ENCODE data around the gene PUS10.

DNA sequence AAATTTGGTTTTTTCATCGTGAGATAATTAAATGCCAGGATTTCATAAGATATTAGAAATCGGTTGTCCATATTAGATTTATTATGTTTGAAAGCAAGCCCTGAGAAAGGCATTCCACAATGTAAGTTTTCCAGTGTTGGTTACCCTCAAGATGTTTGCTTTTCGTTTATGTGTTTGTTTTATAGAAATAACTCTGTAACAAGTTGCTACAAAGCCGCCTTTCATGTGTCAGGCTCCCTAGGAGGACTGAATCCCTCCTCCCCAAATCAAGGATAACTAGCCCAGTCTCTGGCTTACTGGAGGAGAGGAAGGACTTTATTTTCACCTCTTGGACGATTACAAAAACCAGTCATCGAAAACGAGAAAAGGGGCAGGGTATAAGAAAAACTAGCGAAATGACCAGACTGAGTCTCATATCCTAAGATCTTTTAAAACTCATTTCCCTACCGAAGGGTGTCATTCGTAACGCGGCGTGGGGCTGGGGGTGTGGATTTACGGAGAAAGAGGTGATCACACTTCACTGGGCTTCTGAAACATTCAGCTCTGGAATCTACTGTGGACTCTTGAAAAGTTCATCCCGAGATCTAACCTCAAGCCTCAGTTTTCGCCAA is 1.6 kb downstream of the PUS10 start:
- TF ChIP-seq POLR2AphosphoS5 (IDR thresholded peaks at IDR 0.05; ENCODE audit: borderline replicate concordance, low read depth, low read length), result no peak
- TF ChIP-seq EZH2 (IDR thresholded peaks at IDR 0.05), result no peak
- TF ChIP-seq FOXP2 (optimal IDR thresholded peaks at IDR 0.05; ENCODE audit: control extremely low read depth, extremely low read length, insufficient read depth), result no peak

Data from SK-N-MC (cell line).